B cell (primary cell): ENCODE results near the gene RNASE8. TPM values are rescaled to one million over a fixed set of nuclear protein-coding genes. Genes with fewer than 3 reads are reported as not detected.

Experiments used
- ATAC-seq: fragments of 200-7000 bp; cut with Tn5 transposase; one replicate; pipeline ENCODE4 v1.10.0; 2021; ENCODE audit warnings: low read depth, mild to moderate bottlenecking, moderate number of reproducible peaks, moderate library complexity
- CTCF ChIA-PET: fragments of 350-600 bp; sonication (Branson Sonifier 250); formaldehyde crosslinking; loops from one replicate; lab custom pipeline; 2021; ENCODE audit warnings: antibody characterized with exemption, inconsistent platforms; lab: Charles Lee
- POLR2A ChIA-PET: fragments of 350-600 bp; sonication (Branson Sonifier 250); formaldehyde crosslinking; loops from one replicate; lab custom pipeline; 2021; ENCODE audit warnings: antibody characterized with exemption; lab: Charles Lee
- DNase-seq: peaks from one replicate; pipeline ENCODE4 v3.0.0; 2013
- H2AFZ ChIP-seq: 2 replicates; pipeline ENCODE4 v1.6.1; 2012; ENCODE audit warnings: mild to moderate bottlenecking, low read depth, low read length; ENCODE audit not compliant: insufficient read depth, poor library complexity, severe bottlenecking
- H3K27ac ChIP-seq, 2 donors: 1 replicate in 1 of 2; 2 replicates in 1 of 2; pipeline ENCODE4 v1.5.1; 2012 to 2013; ENCODE audit warnings: low read length in 2 of 2, mild to moderate bottlenecking in 2 of 2, moderate library complexity in 1 of 2
- H3K27me3 ChIP-seq, 4 experiments: fragments of 200-600 bp in 1 of 4; sonication (generic) in 1 of 4; replicated peaks in 1 of 4; 1 replicate in 2 of 4; 2 replicates in 2 of 4; pipeline versions ENCODE4 v1.6.1 to v1.7.0; 2013 to 2016; ENCODE audit warnings: low read length in 3 of 4, mild to moderate bottlenecking in 2 of 4, mixed read lengths in 1 of 4, moderate library complexity in 1 of 4; ENCODE audit not compliant: insufficient read depth in 4 of 4, control insufficient read depth in 3 of 4; ENCODE audit errors: control extremely low read depth in 1 of 4
- H3K36me3 ChIP-seq, 2 experiments: replicated peaks in 1 of 2; 1 replicate in 1 of 2; 2 replicates in 1 of 2; pipeline versions ENCODE4 v1.6.1 to v1.7.1; 2013; ENCODE audit warnings: low read length in 1 of 2; ENCODE audit not compliant: insufficient read depth in 2 of 2, control insufficient read depth in 1 of 2; ENCODE audit errors: control extremely low read depth in 1 of 2, extremely low read depth in 1 of 2
- H3K4me1 ChIP-seq, 2 donors: fragments of 200-600 bp in 1 of 2; sonication (generic) in 1 of 2; 1 replicate in 1 of 2; 2 replicates in 1 of 2; pipeline versions ENCODE4 v1.5.1 to v1.6.1; 2013 to 2017; ENCODE audit warnings: low read length in 2 of 2; ENCODE audit not compliant: control insufficient read depth in 2 of 2, insufficient read depth in 2 of 2
- H3K4me2 ChIP-seq: replicated peaks from 2 replicates; pipeline ENCODE3; 2012; ENCODE audit warnings: mild to moderate bottlenecking, low read depth, low read length; ENCODE audit not compliant: poor library complexity, severe bottlenecking
- H3K4me3 ChIP-seq, 5 experiments: fragments of 200-600 bp in 1 of 5; sonication (generic) in 1 of 5; 1 replicate in 3 of 5; 2 replicates in 2 of 5; pipeline versions ENCODE4 v1.5.1 to v1.7.0; 2011 to 2016; ENCODE audit warnings: low read length in 4 of 5, mild to moderate bottlenecking in 4 of 5, low read depth in 2 of 5, control low read depth in 1 of 5, moderate library complexity in 1 of 5; ENCODE audit not compliant: insufficient read depth in 1 of 5; ENCODE audit errors: control extremely low read depth in 1 of 5, extremely low read depth in 1 of 5
- H3K79me2 ChIP-seq: fragments of 200-600 bp; sonication (generic); one replicate; pipeline ENCODE4 v1.6.0; 2016; ENCODE audit warnings: low read length; ENCODE audit not compliant: control insufficient read depth, insufficient read depth
- H3K9ac ChIP-seq: fragments of 200-600 bp; sonication (generic); 2 replicates; pipeline ENCODE4 v1.6.1; 2017; ENCODE audit warnings: mild to moderate bottlenecking, low read length, moderate library complexity
- H3K9me3 ChIP-seq, 3 donors: one replicate each; pipeline versions ENCODE4 v1.6.1 to v1.7.1; 2013; ENCODE audit warnings: low read length in 2 of 3; ENCODE audit not compliant: control insufficient read depth in 2 of 3, insufficient read depth in 1 of 3; ENCODE audit errors: control extremely low read depth in 1 of 3
- H4K20me1 ChIP-seq: 2 replicates; pipeline ENCODE4 v1.6.0; 2012; ENCODE audit warnings: mild to moderate bottlenecking, low read length; ENCODE audit not compliant: insufficient read depth, control insufficient read depth, poor library complexity, severe bottlenecking
- H3K27ac Mint-ChIP-seq: one replicate; pipeline ENCODE4 v1.8.0; 2021; ENCODE audit warnings: mixed read lengths
- H3K27me3 Mint-ChIP-seq: one replicate; pipeline ENCODE4 v1.8.0; 2021; ENCODE audit warnings: mixed read lengths
- H3K4me1 Mint-ChIP-seq: one replicate; pipeline ENCODE4 v1.8.0; 2021; ENCODE audit warnings: mixed read lengths
- H3K4me3 Mint-ChIP-seq: one replicate; pipeline ENCODE4 v1.8.0; 2021; ENCODE audit warnings: mixed read lengths
- H3K9me3 Mint-ChIP-seq: one replicate; pipeline ENCODE4 v1.8.0; 2022; ENCODE audit warnings: mixed read lengths; ENCODE audit not compliant: insufficient read depth
- CTCF ChIP-seq: fragments of 200-600 bp; IDR thresholded peaks from one replicate; pipeline ENCODE4 v1.8.0; 2022; ENCODE audit warnings: antibody characterized with exemption, mild to moderate bottlenecking
- EZH2 ChIP-seq: IDR thresholded peaks from 2 replicates; pipeline ENCODE4 v1.6.1; 2012; ENCODE audit warnings: borderline replicate concordance, low read depth, mild to moderate bottlenecking, moderate library complexity, low read length; ENCODE audit not compliant: insufficient read depth, poor library complexity, severe bottlenecking
- WGBS: methylation state at CpG from one replicate; pipeline ENCODE4 v1.1.5; 2013; ENCODE audit warnings: missing lambda C conversion rate; ENCODE audit not compliant: insufficient coverage; 5-methylcytosine and 5-hydroxymethylcytosine counted together
- intact Hi-C: fragments of 100-400 bp; cut with micrococcal nuclease; formaldehyde crosslinking; loops from one replicate; pipeline ENCODE4 v1.10.0; 2022
- polyA plus RNA-seq: library from polyadenylated mRNA; depleted of rRNA; stranded (reverse); fragments of >200 nt; gene quantifications from 2 replicates; pipeline ENCODE4 v1.2.3, GENCODE V29; 2012
- total RNA-seq, 2 donors: library from RNA; stranded (reverse); fragments of 120-200 nt in 1 of 2; gene quantifications; 1 replicate in 1 of 2; 2 replicates in 1 of 2; pipeline versions ENCODE4 v1.2.3 to v1.2.4, GENCODE V29; 2013 to 2022

RNASE8 gene
- total and polyA plus RNA-seq, 2 donors (not counting 1 experiment from before 2014, with no cell fraction given), result not detected

DNA sequence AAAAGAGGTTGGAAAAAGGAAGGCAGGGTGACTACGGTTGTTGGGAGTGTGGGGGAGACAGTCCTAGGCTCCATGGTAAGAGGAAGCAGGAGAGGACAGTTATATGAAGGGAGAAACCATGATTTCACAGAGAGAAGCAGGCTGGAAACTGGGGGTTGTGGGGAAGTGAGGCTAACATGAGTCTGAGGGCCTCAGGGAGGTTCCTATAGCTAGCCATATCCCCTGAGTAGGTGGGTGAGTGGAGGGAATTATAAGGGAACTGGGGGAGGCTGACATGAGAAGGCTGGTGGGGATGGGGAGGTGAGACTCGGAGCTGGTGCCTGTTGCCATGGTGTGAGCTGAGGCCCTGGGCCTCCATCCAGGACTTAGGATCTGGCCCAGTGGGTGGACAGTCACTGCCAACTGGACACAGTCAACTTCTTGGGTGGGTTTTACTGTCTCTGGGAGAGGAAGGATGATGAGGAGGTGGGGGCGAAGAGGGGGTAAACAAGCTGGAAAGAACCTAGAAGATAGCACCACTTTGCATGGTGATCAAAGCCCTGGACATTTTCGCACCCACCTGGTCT is 24.4 kb upstream of the RNASE8 start:
- Histone ChIP-seq H3K36me3 (no peaks in the 10 kb centered on the region), H4K20me1 (no peaks in the 10 kb centered on the region), H3K9me3 (no peaks in the 10 kb centered on the region), H3K4me3 (no peak overlapping the region), H3K4me1 (no peaks in the 10 kb centered on the region), H3K79me2 (no peaks in the 10 kb centered on the region), H3K27ac (no peak overlapping the region), H2AFZ (no peak overlapping the region), H3K9ac (no peak overlapping the region), H3K4me2 (no peak overlapping the region), H3K27me3 (peaks cover 0 to 15% (median 0%) of the 10 kb centered on the region in 4 experiments)
- peaks cover 29% of the 10 kb centered on the region for H3K27me3 Mint-ChIP-seq
- ChIA-PET POLR2A (no interaction called here), CTCF (interaction anchor here (1.3 to 6.9 kb wide), 4 partner anchors 7 to 72 kb away, joined by 3 to 87 read pairs (median 7); no protein-coding TSS in a partner anchor)
- no peaks in the 10 kb centered on the region for H3K9me3 Mint-ChIP-seq
- intact Hi-C loops, result no loop called here
- DNase-seq (no peak), ATAC-seq (no peak)
- no peak overlapping the region for H3K4me3 Mint-ChIP-seq
- no peak for TF ChIP-seq EZH2
- no peak for TF ChIP-seq CTCF
- no peaks in the 10 kb centered on the region for H3K4me1 Mint-ChIP-seq
- no peak overlapping the region for H3K27ac Mint-ChIP-seq
- 94% methylated on average over 4 of the region's 4 CpGs for whole genome bisulfite sequencing

- Mint-ChIP-seq H3K4me3 (no peak within 1 kb of the TSS), H3K27ac (no peak within 1 kb of the TSS), H3K4me1 (no peaks in the 10 kb centered on the region), H3K27me3 (peaks cover 29% of the 10 kb centered on the region), H3K9me3 (no peaks in the 10 kb centered on the region)
- Histone ChIP-seq H3K9me3 (no peaks in the 10 kb centered on the region), H3K79me2 (no peaks in the 10 kb centered on the region), H2AFZ (no peak within 1 kb of the TSS), H3K27ac (no peak within 1 kb of the TSS), H4K20me1 (no peaks in the 10 kb centered on the region), H3K4me2 (no peak within 1 kb of the TSS), H3K36me3 (no peaks in the 10 kb centered on the region), H3K27me3 (peaks cover 0 to 15% (median 0%) of the 10 kb centered on the region in 4 experiments), H3K4me3 (no peak within 1 kb of the TSS), H3K9ac (no peak within 1 kb of the TSS), H3K4me1 (no peaks in the 10 kb centered on the region)
- intact Hi-C loops, result no loop called here
- WGBS, result 76% methylated on average over 4 of the region's 5 CpGs
- ATAC-seq, result no peak
- TF ChIP-seq EZH2, result no peak
- no peak for TF ChIP-seq CTCF
- ChIA-PET POLR2A (no interaction called here), CTCF (interaction anchor here (0.6 to 6.9 kb wide), 4 partner anchors 15 to 38 kb away, joined by 3 to 87 read pairs (median 4); no protein-coding TSS in a partner anchor)
- no peak for DNase-seq
Observed at GRCh38 chr14:21034707-21035106, 22.9 kb upstream of the RNASE8 start, which contains the start of gene RNASE13. Gene RNASE13 (minus strand): TSS chr14:21034807. CDS start chr14:21034288, 519 bp downstream.
